ENCODE results near the gene CTSS.
A peak's percentile ranks its signal among the peaks of the same experiment; 100 is the strongest.

CTSS gene

DNA sequence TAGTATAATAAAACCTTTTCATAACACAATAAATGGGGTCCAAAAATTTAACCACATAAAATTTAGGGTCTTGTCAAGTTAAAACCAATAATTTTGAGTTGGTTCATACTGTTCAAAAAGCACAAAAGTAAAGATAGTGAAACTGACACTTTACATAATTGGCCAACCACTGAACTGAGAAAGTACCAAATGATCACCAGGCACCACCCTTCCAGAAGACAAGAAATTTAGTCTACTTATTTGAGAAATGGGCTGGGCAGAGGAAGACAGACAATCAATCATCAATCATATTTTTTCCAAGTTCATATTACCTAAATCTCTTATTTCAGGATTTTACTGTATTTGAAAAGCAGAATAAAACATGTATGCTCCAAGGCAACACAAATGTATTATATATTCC, 62.2 kb downstream of the CTSS start:
- DNase-seq (ENCODE audit: low read depth, low spot score), result no peak

DNA sequence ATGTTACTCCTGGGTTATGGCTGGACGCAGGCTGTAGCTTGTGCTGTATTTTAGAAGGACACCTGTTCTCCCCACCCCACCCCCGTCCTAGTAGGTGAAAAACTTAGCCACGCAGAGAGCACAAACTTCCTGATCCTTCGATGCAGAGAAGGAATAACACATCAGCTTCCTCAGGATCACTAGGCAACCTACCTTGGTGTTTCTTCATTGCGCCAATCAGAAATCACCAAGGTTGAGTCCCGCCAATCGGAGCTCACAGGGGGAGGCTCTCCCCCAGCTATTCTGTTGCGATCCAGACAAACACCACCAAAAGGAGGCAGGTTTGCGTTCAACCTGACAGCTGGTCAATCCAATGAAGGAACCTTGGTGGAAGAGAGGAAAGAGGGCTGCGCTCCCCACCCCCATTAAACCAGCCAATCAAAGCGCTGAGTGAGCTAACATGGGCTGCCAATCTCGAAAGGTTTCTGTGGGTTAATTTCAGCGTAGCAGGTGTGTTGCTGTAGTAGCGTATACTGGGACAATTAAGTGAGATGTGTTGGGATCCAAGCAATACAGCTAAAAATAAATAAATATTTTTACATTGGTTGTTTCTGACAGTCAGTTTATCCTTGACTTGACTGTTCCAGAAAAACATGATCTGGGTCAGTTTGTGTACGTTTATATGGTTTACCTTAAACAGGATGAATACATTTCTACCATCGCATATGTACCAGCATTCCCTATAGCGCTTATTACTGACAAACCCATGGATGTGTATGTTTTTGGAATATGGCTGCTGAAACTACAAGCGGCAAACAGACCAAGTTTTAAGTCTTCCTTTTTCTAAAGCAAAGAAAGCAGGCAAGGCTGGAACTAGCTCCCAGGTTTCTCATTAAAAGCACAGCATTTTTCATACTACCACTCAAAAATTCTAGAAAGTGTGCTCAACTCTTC, 68.3 kb downstream of the CTSS start, which contains the start of gene GOLPH3L:
GOLPH3L (minus strand) TSS at position 160 of the 933 bp plus-strand sequence. CDS start 2,316 bp downstream, outside the sequence.
- DNase-seq (ENCODE audit: low read depth, low spot score), result peak; percentile 100

- no peak for DNase-seq (ENCODE audit: low read depth, low spot score)
These were observed 69.0 kb downstream of the CTSS start for GRCh38 chr1:150696590-150696989.

GRCh38 chr1:150696162-150696561, 69.4 kb downstream of the CTSS start:
- no peak for DNase-seq (ENCODE audit: low read depth, low spot score)

GRCh38 chr1:150695561-150695960, 70.0 kb downstream of the CTSS start:
- no peak for DNase-seq (ENCODE audit: low read depth, low spot score)

DNA sequence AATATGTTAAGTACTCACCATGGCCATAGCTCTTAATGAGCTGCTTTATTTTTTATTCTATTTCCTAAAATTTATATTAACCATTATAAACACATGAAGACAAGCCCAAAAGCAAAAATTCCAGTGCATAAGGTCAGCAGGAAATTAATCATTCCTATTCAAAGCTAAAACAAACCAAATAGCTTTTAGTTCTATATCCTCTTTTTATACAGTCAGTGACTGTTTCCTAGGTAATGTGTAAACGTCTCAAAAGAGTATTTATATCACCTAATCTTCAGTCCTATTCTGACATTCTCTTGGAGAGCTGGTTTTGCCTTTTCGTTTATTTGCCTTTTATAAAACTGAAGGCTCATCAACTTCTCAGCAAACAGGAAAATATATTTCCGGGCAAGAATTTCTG, 72.9 kb downstream of the CTSS start:
- no peak for DNase-seq (ENCODE audit: low read depth, low spot score)

GRCh38 chr1:150688763-150689162, 76.8 kb downstream of the CTSS start:
- no peak for DNase-seq (ENCODE audit: low read depth, low spot score)

DNA sequence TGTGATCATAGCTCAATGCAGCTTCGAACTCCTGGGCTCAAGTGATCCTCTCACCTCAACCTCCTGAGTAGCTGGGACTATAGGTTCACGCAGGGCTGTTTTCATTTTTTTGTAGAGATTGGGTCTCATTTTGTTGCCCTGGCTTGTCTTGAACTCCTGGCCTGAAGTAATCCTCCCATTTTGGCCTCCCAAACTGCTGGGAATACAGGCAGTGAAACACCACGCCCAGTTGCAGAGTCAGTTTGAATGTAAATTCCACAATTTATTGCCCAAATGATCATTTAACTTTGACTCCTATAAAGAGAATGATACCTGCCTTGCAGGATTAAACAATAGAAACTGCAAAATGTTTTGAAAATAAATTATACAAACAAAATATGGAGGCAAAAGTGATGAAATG, 79.3 kb downstream of the CTSS start:
- no peak for DNase-seq (ENCODE audit: low read depth, low spot score)

GRCh38 chr1:150683914-150684313, 81.7 kb downstream of the CTSS start:
- DNase-seq (ENCODE audit: low read depth, low spot score), result no peak

Data from iPS DF 19.7 (cell line).